GM12878 (cell line): ENCODE measurements around the gene SLC17A2. TPM values are rescaled to one million over a fixed set of nuclear protein-coding genes. Genes with fewer than 3 reads are reported as not detected.

Source experiments
- ATAC-seq: fragments of 200-7000 bp; cut with Tn5 transposase; 3 replicates; pipeline ENCODE4 v1.9.1; 2020; ENCODE audit warnings: mild to moderate bottlenecking, moderate library complexity
- BruUV-seq: library from RNA; stranded (reverse); fragments of 400-500 nt; replicated peaks from 2 replicates; lab custom pipeline; 2021; lab: Mats Ljungman, UMichigan
- CTCF ChIA-PET: fragments of 300-600 bp; sonication (Branson Sonifier 250); formaldehyde crosslinking; extraction: SDS; loops from one replicate; lab custom pipeline; 2021; ENCODE audit warnings: inconsistent platforms; lab: Yijun Ruan, JAX
- POLR2A ChIA-PET: fragments of 350-600 bp; formaldehyde crosslinking; extraction: SDS; loops from one replicate; lab custom pipeline; 2021; ENCODE audit warnings: inconsistent platforms; lab: Charles Lee
- RAD21 ChIA-PET: fragments of 300-600 bp; sonication (Branson Sonifier 250); formaldehyde crosslinking; loops from one replicate; lab custom pipeline; 2023; ENCODE audit warnings: antibody characterized with exemption; ENCODE audit not compliant: unreplicated experiment; lab: Charles Lee
- SMC1A ChIA-PET: fragments of 300-600 bp; sonication (Branson Sonifier 250); formaldehyde crosslinking; loops from one replicate; lab custom pipeline; 2023; ENCODE audit not compliant: unreplicated experiment, uncharacterized antibody; lab: Charles Lee
- DNase-seq: peaks from one replicate; pipeline ENCODE4 v3.0.0-alpha.2; 2011; ENCODE audit warnings: low read depth, low spot score
- FAIRE-seq: peaks from 3 replicates; lab custom pipeline; 2011; peaks lifted over from hg19 to GRCh38; lab: Jason Lieb, UNC
- H2AFZ ChIP-seq: 2 replicates; pipeline ENCODE4 v1.6.0; 2011; ENCODE audit warnings: low read depth, low read length, control low read depth; ENCODE audit not compliant: control insufficient read depth
- H3K27ac ChIP-seq: 2 replicates; pipeline ENCODE4 v1.5.1; 2011; ENCODE audit warnings: control low read depth; ENCODE audit not compliant: control insufficient read depth, insufficient read depth
- H3K27me3 ChIP-seq, 2 experiments: replicated peaks in 1 of 2; 2 replicates each; pipeline versions ENCODE4 v1.6.0 to v1.6.1; 2011; ENCODE audit warnings: low read length in 1 of 2; ENCODE audit not compliant: control insufficient read depth in 2 of 2, insufficient read depth in 2 of 2
- H3K36me3 ChIP-seq, 2 experiments: 2 replicates each; pipeline ENCODE4 v1.5.1; 2011; ENCODE audit warnings: low read length in 1 of 2; ENCODE audit not compliant: control insufficient read depth in 2 of 2, insufficient read depth in 2 of 2
- H3K4me1 ChIP-seq: 2 replicates; pipeline ENCODE4 v1.6.1; 2011; ENCODE audit warnings: mild to moderate bottlenecking, low read length, moderate library complexity, mixed read lengths; ENCODE audit not compliant: control insufficient read depth, insufficient read depth
- H3K4me2 ChIP-seq: 2 replicates; pipeline ENCODE4 v1.6.0; 2011; ENCODE audit warnings: control low read depth; ENCODE audit not compliant: control insufficient read depth, insufficient read depth
- H3K4me3 ChIP-seq: fragments of 200-600 bp; sonication (generic); 2 replicates; pipeline ENCODE4 v1.5.1; 2016
- H3K79me2 ChIP-seq: 2 replicates; pipeline ENCODE4 v1.6.0; 2011; ENCODE audit warnings: low read length; ENCODE audit not compliant: control insufficient read depth, insufficient read depth
- H3K9ac ChIP-seq: 2 replicates; pipeline ENCODE4 v1.8.0; 2011; ENCODE audit warnings: low read length, control low read depth, mixed read lengths; ENCODE audit not compliant: control insufficient read depth, insufficient read depth
- H3K9me3 ChIP-seq: replicated peaks from 3 replicates; pipeline ENCODE4 v1.5.1; 2011; ENCODE audit warnings: mild to moderate bottlenecking, low read length; ENCODE audit not compliant: control insufficient read depth, insufficient read depth
- H4K20me1 ChIP-seq: 2 replicates; pipeline ENCODE4 v1.6.0; 2011; ENCODE audit not compliant: control insufficient read depth, insufficient read depth
- BACH1 ChIP-seq: fragments of 450-650 bp; IDR thresholded peaks from 2 replicates; pipeline ENCODE4 v1.6.1; 2017; ENCODE audit warnings: mild to moderate bottlenecking, borderline replicate concordance
- BRCA1 ChIP-seq: IDR thresholded peaks from 2 replicates; pipeline ENCODE4 v1.6.1; 2011; ENCODE audit warnings: low read depth, low read length, improper control_type of control experiment
- CBFB ChIP-seq: IDR thresholded peaks from 2 replicates; pipeline ENCODE4 v1.6.1; 2016; ENCODE audit warnings: antibody characterized with exemption, low read depth
- FOXK2 ChIP-seq: fragments of 450-650 bp; IDR thresholded peaks from 2 replicates; pipeline ENCODE4 v1.6.1; 2017; ENCODE audit warnings: mild to moderate bottlenecking, moderate library complexity
- GATAD2B ChIP-seq: fragments of 450-650 bp; conservative IDR thresholded peaks from 2 replicates; pipeline ENCODE4 v1.6.1; 2017; ENCODE audit warnings: low read depth, mild to moderate bottlenecking, moderate library complexity
- HCFC1 ChIP-seq: fragments of 150-350 bp; IDR thresholded peaks from 2 replicates; pipeline ENCODE4 v1.6.1; 2014; ENCODE audit warnings: low read length
- HDGF ChIP-seq: fragments of 450-650 bp; IDR thresholded peaks from 2 replicates; pipeline ENCODE4 v1.6.1; 2016; ENCODE audit warnings: antibody characterized with exemption
- IRF4 ChIP-seq: IDR thresholded peaks from 2 replicates; pipeline ENCODE4 v1.6.1; 2011; ENCODE audit warnings: low read depth, low read length
- RAD21 ChIP-seq: IDR thresholded peaks from 2 replicates; pipeline ENCODE4 v1.6.1; 2011; ENCODE audit warnings: mild to moderate bottlenecking, low read depth, low read length, moderate library complexity; ENCODE audit not compliant: insufficient read depth
- RFX5 ChIP-seq: IDR thresholded peaks from 2 replicates; pipeline ENCODE4 v1.6.1; 2011; ENCODE audit warnings: low read depth, low read length, improper control_type of control experiment
- SMC3 ChIP-seq: IDR thresholded peaks from 2 replicates; pipeline ENCODE4 v1.6.1; 2011; ENCODE audit warnings: low read length, improper control_type of control experiment, borderline replicate concordance
- SREBF2 ChIP-seq: IDR thresholded peaks from 2 replicates; pipeline ENCODE4 v1.6.1; 2012; ENCODE audit warnings: mild to moderate bottlenecking, low read length
- WGBS: methylation state at CpG from one replicate; pipeline ENCODE4 v1.1.6; 2016; ENCODE audit warnings: low lambda C conversion rate; ENCODE audit not compliant: insufficient replicate concordance, insufficient coverage; ENCODE audit errors: missing lambda C conversion rate; 5-methylcytosine and 5-hydroxymethylcytosine counted together
- in situ Hi-C: fragments of 300-500 bp; cut with MboI; formaldehyde crosslinking; loops from 9 replicates; pipeline ENCODE4 v1.14.3; 2018; ENCODE audit warnings: mixed read lengths
- intact Hi-C: fragments of 100-400 bp; cut with micrococcal nuclease; formaldehyde crosslinking; loops from one replicate; pipeline ENCODE4 v1.14.2; 2022; ENCODE audit not compliant: unreplicated experiment
- polyA plus RNA-seq, 11 experiments: library from polyadenylated mRNA; depleted of rRNA in 4 of 11; unstranded in 6 of 11; stranded (reverse) in 5 of 11; fragments of >200 nt; fragmentation: Nextera tagmentation in 4 of 11; fragmentation: Illumina TruSeq in 1 of 11; extraction: Ambion mirVana in 4 of 11; extraction: Trizol in 1 of 11; gene quantifications; 1 replicate in 1 of 11; 2 replicates in 10 of 11; pipeline versions ENCODE4 v1.2.1 to v1.2.3, GENCODE V29; 2011 to 2016; ENCODE audit warnings: inconsistent platforms in 2 of 11, missing spikeins in 2 of 11, low read depth in 1 of 11
- total RNA-seq, 4 experiments: library from RNA; depleted of rRNA in 3 of 4; stranded (reverse); fragments of >200 nt in 3 of 4; fragmentation: Illumina TruSeq in 1 of 4; extraction: Trizol in 1 of 4; gene quantifications; 2 replicates each; pipeline versions ENCODE4 v1.2.1 to v1.2.3, GENCODE V29; 2013 to 2021
- TF ChIP-seq, protein P1 (sequence below): fragments of 450-650 bp; formaldehyde crosslinking; IDR thresholded peaks from 2 replicates; pipeline ENCODE4 v1.5.0; 2022; ENCODE audit warnings: mild to moderate bottlenecking, missing genetic modification characterization

SLC17A2 gene
- total and polyA plus RNA-seq, 10 of the 15 experiments (the other 5 are each of a cell fraction or from before 2014, with no cell fraction given): not detected

DNA sequence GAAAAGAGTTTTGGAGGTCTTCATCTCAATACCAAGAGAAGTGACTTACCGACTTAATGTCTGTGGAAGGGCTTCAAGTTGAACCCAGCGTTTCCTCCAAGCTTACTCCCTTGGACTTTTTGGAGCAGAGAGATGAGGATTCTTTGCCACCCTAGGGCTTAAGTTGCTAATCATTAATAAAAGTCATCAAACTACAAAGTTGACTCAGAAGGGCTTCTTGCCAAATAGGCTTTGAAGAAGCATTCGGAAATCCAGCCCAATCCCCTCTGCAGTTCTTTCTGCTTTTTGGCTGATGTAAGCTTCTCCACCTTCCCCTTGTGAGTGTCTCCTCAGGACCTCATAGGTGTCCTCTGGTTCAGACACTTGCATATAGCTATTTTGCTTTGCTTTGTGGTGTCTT, 56.4 kb downstream of the SLC17A2 start, which contains the start of gene SLC17A3:
Gene SLC17A3, minus strand, starts transcription at position 126 of the 400 bp plus-strand sequence. CDS start 5,856 bp downstream, outside the sequence.
- 82% methylated on average over 3 of the region's 3 CpGs for WGBS
- Histone ChIP-seq H3K27ac (no peak within 1 kb of the TSS), H3K9me3 (no peaks in the 10 kb centered on the region), H4K20me1 (no peaks in the 10 kb centered on the region), H3K4me3 (no peak within 1 kb of the TSS), H3K4me1 (no peaks in the 10 kb centered on the region), H3K79me2 (no peaks in the 10 kb centered on the region), H3K4me2 (no peak within 1 kb of the TSS), H2AFZ (no peak within 1 kb of the TSS), H3K27me3 (no peaks in the 10 kb centered on the region), H3K36me3 (no peaks in the 10 kb centered on the region), H3K9ac (no peak within 1 kb of the TSS)
- TF ChIP-seq HCFC1 (no peak), IRF4 (no peak), SREBF2 (no peak), SMC3 (no peak), HDGF (no peak), GATAD2B (no peak), RFX5 (no peak), CBFB (no peak), BACH1 (no peak), BRCA1 (no peak), FOXK2 (no peak), RAD21 (no peak)
- TF ChIP-seq, protein P1, sequence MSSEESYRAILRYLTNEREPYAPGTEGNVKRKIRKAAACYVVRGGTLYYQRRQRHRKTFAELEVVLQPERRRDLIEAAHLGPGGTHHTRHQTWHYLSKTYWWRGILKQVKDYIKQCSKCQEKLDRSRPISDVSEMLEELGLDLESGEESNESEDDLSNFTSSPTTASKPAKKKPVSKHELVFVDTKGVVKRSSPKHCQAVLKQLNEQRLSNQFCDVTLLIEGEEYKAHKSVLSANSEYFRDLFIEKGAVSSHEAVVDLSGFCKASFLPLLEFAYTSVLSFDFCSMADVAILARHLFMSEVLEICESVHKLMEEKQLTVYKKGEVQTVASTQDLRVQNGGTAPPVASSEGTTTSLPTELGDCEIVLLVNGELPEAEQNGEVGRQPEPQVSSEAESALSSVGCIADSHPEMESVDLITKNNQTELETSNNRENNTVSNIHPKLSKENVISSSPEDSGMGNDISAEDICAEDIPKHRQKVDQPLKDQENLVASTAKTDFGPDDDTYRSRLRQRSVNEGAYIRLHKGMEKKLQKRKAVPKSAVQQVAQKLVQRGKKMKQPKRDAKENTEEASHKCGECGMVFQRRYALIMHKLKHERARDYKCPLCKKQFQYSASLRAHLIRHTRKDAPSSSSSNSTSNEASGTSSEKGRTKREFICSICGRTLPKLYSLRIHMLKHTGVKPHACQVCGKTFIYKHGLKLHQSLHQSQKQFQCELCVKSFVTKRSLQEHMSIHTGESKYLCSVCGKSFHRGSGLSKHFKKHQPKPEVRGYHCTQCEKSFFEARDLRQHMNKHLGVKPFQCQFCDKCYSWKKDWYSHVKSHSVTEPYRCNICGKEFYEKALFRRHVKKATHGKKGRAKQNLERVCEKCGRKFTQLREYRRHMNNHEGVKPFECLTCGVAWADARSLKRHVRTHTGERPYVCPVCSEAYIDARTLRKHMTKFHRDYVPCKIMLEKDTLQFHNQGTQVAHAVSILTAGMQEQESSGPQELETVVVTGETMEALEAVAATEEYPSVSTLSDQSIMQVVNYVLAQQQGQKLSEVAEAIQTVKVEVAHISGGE (CRISPR knock-in tag): no peak
- FAIRE-seq: no peak
- BruUV-seq: no TSS peak
- no peak for ATAC-seq
- intact Hi-C loops: no loop called here
- SMC1A ChIA-PET: interaction anchor here (0.5 to 1.2 kb wide), 2 partner anchors 10 to 51 kb away, joined by 3 read pairs; no protein-coding TSS in a partner anchor
- DNase-seq: no peak
- RAD21 ChIA-PET: no interaction called here
- CTCF ChIA-PET: no interaction called here
- POLR2A ChIA-PET: no interaction called here
- in situ Hi-C loops: no loop called here
